DMS 273 (cell line): ENCODE results near the gene PSPN.
"Not testable (repeated sequence)": the region's sequence is repeated elsewhere in the genome, so short reads cannot be mapped to it uniquely, and the experiment has no call there.

Source experiments
- DNase-seq: peaks from one replicate; lab custom pipeline; 2025; ENCODE audit not compliant: unreplicated experiment; lab: John Stamatoyannopoulos, UW

PSPN gene

GRCh38 chr19:6406401-6406800 is 30.7 kb upstream of the PSPN start:
- no peak for DNase-seq

DNA sequence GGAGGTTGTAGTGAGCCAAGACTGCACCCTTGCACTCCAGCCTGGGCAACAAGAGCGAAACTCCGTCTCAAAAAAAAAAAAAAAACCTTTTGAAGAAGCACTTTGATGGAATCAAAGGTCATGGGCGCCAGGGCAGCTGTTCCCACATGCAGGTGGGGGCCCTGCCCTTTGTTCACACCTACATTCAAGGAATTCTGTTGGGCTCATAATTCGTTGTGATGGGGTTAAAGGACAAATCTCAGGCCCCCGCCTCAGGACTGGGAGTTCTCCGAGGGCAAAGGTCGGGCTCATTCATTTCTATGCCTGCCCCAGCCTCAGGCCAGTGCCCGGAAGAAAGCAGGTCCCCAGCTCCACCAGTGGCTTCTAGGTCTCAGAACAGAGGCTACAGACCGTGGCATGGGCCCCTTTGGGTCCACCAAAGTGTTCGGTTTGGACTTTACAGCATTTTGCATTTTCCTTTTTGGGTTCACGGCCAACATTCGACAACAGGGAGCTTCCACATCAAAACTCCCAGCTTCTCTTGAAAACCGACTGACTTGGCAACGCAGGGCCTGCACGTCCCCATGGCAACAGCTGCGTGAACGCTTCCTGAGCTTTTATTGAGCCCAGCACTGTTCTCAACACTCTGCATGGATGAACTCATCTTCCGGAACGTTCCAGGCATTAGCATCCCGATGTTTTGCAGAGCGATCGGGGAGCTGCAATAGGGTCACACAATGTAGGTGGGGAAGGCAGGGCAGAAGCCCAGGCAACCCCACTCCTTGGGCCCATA is 27.3 kb upstream of the PSPN start:
- DNase-seq, result peak; percentile 25

- DNase-seq, result no peak
Observed at GRCh38 chr19:6402058-6402457, 26.3 kb upstream of the PSPN start.

- not testable (repeated sequence) for DNase-seq
Observed at GRCh38 chr19:6400062-6400944, 24.6 kb upstream of the PSPN start.

DNA sequence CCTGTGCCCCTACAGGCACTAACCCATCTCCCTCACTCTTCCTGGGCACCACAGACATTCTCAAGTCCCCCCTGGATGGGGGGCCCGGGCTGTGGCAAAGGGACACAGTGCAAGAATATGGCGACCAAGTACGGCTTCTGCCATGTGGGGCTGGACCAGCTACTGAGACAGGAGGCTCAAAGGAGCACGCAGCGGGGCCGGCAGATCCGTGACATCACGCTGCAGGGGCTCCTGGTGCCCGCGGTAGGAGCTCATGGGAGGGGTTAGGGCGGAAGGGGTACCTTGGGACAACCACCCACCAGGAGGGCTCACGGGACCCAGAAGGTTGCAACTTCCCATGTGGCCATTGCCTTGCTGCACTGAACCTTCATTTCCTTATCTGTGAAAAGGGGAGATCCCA is 20.6 kb upstream of the PSPN start:
- no peak for DNase-seq

- DNase-seq, result no peak
Observed at GRCh38 chr19:6394831-6395230, 19.1 kb upstream of the PSPN start.

DNA sequence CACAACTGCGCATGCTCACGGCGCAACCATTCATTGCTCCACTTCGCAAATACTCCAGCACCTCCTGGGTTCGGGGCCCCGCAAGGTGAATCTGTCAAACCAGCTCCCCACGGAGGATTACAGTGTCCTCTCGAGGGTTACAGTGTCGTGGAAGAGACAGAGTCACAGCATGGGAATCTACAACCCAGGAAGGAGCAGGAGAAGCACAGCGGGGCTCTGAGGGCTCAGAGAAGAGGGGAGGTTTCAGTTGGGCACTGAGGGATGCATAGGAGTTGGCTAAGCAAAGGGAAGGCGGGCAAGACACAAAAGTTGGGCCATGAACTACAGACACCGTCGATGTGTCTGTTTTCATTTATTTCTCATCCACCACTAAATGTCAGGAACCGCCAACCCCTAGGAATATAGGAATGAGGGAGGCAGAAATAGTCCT is 18.3 kb upstream of the PSPN start:
- DNase-seq, result no peak

GRCh38 chr19:6393074-6393982 is 17.6 kb upstream of the PSPN start, which contains the start of gene GTF2F1:
Gene GTF2F1 (minus strand): TSS chr19:6393164. CDS start chr19:6392995, 169 bp downstream.
- peak; percentile 97 for DNase-seq

- peak; percentile 27 for DNase-seq
Observed at GRCh38 chr19:6392221-6393073, 16.7 kb upstream of the PSPN start.

DNA sequence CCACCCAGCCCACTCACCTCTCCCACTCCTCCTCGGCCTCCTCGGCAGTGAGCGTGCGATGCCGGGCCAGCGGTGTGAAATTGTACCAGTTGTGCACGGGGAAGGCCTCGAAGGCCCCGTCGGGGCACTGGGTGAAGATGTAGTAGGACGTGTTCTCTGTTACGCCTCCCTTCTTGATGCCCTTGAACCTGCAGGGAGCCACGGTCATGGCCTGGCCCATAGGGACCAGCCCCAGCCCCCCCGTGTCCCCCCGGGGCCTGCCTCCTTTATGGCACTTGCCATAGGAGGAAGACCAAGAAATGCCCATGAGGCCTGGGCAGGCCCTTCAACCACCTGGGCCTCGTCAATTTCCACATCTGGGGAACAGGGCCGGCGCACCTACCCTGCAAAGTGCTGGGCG is 11.6 kb upstream of the PSPN start:
- no peak for DNase-seq

DNA sequence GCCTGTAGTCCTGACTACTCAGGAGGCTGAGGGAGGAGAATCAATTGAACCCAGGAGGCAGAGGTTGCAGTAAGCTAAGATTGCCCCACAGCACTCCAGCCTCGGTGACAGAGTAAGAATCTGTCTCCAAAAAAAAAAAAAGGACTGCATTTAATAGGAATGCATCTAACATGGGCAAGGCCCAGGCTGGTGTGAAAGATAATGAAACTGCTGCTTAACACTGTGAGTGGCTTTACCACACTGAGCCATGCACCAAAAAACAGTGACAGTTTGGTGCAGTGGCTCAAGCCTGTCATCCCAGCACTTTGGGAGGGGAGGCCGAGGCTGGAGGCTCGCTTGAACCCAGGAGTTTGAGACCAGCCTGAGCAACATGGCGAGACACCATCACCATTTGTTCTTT is 8.6 kb upstream of the PSPN start:
- DNase-seq, result no peak

DNA sequence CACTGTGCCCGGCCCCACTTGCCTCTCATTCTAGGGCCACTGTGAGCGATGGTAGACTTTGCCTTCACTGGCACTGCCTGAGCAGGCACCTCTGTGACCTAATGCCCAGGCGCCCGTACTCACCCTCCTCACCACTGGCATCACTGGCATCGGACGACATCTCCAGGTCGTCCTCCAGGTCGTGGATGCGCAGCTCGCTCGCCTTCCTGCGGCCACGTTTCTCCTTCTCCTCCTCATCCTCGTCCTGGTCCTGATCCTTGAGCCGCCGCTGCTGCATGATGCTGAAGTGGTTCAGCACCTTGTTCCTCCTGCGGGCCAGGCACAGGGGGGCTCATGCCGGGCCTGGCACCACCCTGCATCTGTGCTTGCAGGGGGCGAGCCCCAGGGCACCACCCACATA is 7.5 kb upstream of the PSPN start:
- no peak for DNase-seq

- DNase-seq, result no peak
Observed at GRCh38 chr19:6381030-6381750, 5.5 kb upstream of the PSPN start.

- DNase-seq, result no peak
Observed at GRCh38 chr19:6379744-6380143, 4.0 kb upstream of the PSPN start.

DNA sequence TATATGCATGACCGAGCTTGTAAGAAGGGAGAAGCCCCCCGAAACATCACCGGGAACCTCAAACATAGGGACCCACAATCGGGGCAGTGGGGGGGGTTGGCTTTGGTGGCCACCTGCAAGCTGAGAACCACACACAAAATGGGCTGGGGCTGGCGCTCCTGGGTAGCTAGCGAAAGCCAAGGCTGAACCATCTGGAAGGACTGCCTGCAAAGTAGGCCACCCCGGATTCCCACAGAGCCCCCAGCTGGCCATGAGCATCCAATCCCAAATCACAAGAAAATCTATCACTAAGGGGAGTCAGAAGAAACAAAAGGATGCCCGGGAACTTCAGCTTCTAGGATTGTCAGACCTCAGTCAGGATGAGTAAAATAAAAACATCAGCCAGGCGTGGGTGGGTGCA is 2.8 kb upstream of the PSPN start:
- DNase-seq, result peak; percentile 57

DNA sequence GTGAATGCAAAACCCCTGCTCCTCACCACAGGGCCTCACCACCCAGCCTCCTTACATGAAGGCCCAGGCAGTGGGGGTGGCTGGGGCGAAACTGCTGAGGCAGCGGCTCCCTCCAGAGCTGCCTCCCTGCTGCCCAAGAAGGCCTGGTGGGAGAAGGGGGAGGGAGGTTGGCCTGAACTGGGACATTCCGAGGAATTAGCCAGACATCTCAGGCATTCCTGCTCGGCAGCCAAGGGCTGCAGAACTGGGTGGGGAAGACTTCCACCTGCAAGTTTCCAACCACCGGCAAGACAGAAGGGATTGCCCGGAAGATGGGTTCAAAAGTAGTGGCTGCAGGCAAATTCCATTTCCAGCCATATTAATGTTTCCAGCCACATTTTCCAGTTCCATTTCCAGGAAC is 2.3 kb upstream of the PSPN start:
- DNase-seq, result no peak

DNA sequence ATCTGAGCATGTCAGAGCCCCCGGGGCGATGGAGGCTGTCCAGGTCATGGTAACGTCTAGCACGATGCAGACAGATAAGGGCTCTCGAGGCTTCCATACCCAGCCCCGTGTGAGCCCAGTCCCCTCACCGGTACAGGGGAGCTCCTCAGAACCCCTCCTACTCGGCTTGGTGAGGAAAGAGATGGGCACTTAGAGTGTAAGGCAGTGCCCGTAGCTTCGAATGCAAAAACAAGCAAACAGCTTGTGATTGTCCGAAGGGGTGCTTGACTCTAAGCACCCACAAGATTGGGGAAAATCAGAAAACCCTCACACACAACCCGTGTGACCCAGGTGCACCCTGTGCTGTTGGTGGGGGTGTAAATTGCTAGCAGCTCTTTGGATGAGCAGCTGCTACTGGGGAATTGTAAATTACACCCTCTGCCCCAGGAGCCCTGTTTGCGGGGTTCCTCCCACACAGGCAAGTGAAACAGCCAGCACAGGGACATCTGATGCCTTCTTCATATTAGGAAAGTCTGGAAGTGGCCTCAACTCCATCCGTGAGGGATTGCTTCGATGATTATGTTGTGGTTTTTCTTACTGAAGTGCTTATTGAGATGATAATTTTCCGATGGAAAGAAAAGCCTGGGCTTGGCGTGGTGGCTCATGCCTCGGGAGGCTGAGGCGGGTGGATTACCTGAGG is 918 bp upstream of the PSPN start:
- DNase-seq, result peak; percentile 55

DNA sequence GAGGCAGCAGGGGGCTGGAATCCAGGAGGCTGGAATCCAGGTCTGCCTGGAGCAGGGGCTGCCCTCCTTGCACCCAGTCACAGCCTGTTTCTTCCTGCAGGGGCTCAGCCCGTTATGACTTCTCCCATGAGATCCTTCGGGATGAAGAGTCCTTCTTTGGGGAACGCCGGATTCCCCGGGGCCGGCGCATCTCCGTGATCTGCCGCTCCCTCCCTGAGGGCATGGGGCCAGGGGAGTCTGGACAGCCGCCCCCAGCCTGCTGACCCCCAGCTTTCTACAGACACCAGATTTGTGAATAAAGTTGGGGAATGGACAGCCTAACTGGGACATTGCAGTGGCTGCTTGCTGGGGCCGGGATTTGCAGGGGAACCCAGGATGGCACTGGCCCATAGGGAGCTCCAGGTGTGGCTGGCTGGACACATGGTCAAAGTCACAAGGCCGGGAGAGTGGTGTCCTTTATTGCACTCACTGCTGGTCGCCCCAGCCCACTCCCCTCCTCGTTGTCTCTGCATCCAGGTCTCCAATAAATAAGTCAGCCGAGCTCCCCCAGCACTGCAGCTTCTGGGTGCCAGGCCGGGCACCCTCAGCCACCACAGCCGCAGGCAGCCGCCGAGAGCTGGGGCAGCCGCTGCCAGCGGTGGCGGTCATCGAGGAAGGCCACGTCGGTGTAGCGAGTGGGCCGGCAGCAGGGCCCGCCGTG is 872 bp downstream of the PSPN start:
- no peak for DNase-seq
